Vagina (tissue), 2 donors: ENCODE data around the gene SVOP. TPM values are rescaled to one million over a fixed set of nuclear protein-coding genes. Genes with fewer than 3 reads are reported as not detected.

Experiments used
- DNase-seq, 2 donors: peaks; one replicate each; pipeline ENCODE4 v3.0.0-alpha.2; 2017; ENCODE audit errors: extremely low spot score in 2 of 2
- H3K27ac ChIP-seq: fragments of 200-600 bp; sonication (generic); one replicate; pipeline ENCODE4 v1.5.1; 2019
- H3K27me3 ChIP-seq: fragments of 200-600 bp; sonication (generic); one replicate; pipeline ENCODE4 v1.5.1; 2019
- H3K36me3 ChIP-seq, 2 donors: fragments of 200-600 bp; sonication (generic); one replicate each; pipeline ENCODE4 v1.5.1; 2017 to 2019
- H3K4me1 ChIP-seq: fragments of 200-600 bp; sonication (generic); one replicate; pipeline ENCODE4 v1.5.1; 2019
- H3K4me3 ChIP-seq, 2 donors: fragments of 200-600 bp; sonication (generic); 1 replicate in 1 of 2; 2 replicates in 1 of 2; pipeline ENCODE4 v1.5.1; 2016 to 2019
- H3K9me3 ChIP-seq: fragments of 200-600 bp; sonication (generic); one replicate; pipeline ENCODE4 v1.5.1; 2019
- CTCF ChIP-seq, 3 experiments: fragments of 450-650 bp in 2 of 3; fragments of 200-600 bp in 1 of 3; sonication (generic) in 1 of 3; IDR thresholded peaks; one replicate each; pipeline ENCODE4 v1.5.1; 2017 to 2019; ENCODE audit warnings: antibody characterized with exemption in 3 of 3, mild to moderate bottlenecking in 2 of 3, moderate library complexity in 2 of 3
- POLR2A ChIP-seq, 2 donors: fragments of 450-650 bp; IDR thresholded peaks; one replicate each; pipeline ENCODE4 v1.6.1; 2017; ENCODE audit warnings: antibody characterized with exemption in 2 of 2, mild to moderate bottlenecking in 2 of 2, moderate library complexity in 2 of 2
- POLR2AphosphoS5 ChIP-seq, 2 donors: sonication (generic); formaldehyde crosslinking; IDR thresholded peaks; one replicate each; pipeline ENCODE4 v1.9.0; 2017; ENCODE audit warnings: antibody characterized with exemption in 2 of 2, mild to moderate bottlenecking in 2 of 2, low read depth in 1 of 2; ENCODE audit not compliant: insufficient read depth in 1 of 2
- intact Hi-C: fragments of 100-400 bp; cut with DNase I; formaldehyde crosslinking; loops from one replicate; pipeline ENCODE4 v1.15.1; 2023
- total RNA-seq: library from RNA; depleted of rRNA; stranded (reverse); fragments of >200 nt; gene quantifications from one replicate; pipeline ENCODE4 v1.2.3, GENCODE V29; 2016

SVOP gene
- total RNA-seq, 1 donor from 2014 or later, result under 0.01 TPM

- Histone ChIP-seq H3K27me3 (no peaks in the 10 kb centered on the region), H3K9me3 (no peaks in the 10 kb centered on the region), H3K36me3 (no peaks in the 10 kb centered on the region), H3K4me1 (no peaks in the 10 kb centered on the region), H3K27ac (no peak overlapping the region), H3K4me3 (no peak overlapping the region)
- no peak for TF ChIP-seq POLR2A (IDR thresholded peaks at IDR 0.05)
- no peak for TF ChIP-seq POLR2AphosphoS5 (IDR thresholded peaks at IDR 0.05; ENCODE audit: insufficient read depth in 1 of 2, low read depth in 1 of 2)
- TF ChIP-seq CTCF (IDR thresholded peaks at IDR 0.05), result no peak
- no peak for DNase-seq
- intact Hi-C loops, result no loop called here
Measured at GRCh38 chr12:108985750-108986149, 35.1 kb downstream of the SVOP start.

GRCh38 chr12:108983227-108983626 is 37.6 kb downstream of the SVOP start:
- Histone ChIP-seq H3K4me3 (no peak overlapping the region), H3K9me3 (no peaks in the 10 kb centered on the region), H3K4me1 (no peaks in the 10 kb centered on the region), H3K36me3 (no peaks in the 10 kb centered on the region), H3K27me3 (no peaks in the 10 kb centered on the region), H3K27ac (no peak overlapping the region)
- TF ChIP-seq CTCF (IDR thresholded peaks at IDR 0.05) (no peak), POLR2A (IDR thresholded peaks at IDR 0.05) (no peak), POLR2AphosphoS5 (IDR thresholded peaks at IDR 0.05; ENCODE audit: insufficient read depth in 1 of 2, low read depth in 1 of 2) (no peak)
- no peak for DNase-seq
- intact Hi-C loops, result no loop called here

GRCh38 chr12:108982621-108983219 is 38.1 kb downstream of the SVOP start:
- no peaks in the 10 kb centered on the region for H3K4me1 ChIP-seq
- H3K27ac ChIP-seq, result no peak overlapping the region
- H3K4me3 ChIP-seq, result no peak overlapping the region
- H3K36me3 ChIP-seq, result no peaks in the 10 kb centered on the region
- H3K27me3 ChIP-seq, result no peaks in the 10 kb centered on the region
- DNase-seq, result no peak
- TF ChIP-seq POLR2AphosphoS5 (IDR thresholded peaks at IDR 0.05; ENCODE audit: insufficient read depth in 1 of 2, low read depth in 1 of 2) (no peak), CTCF (IDR thresholded peaks at IDR 0.05) (no peak), POLR2A (IDR thresholded peaks at IDR 0.05) (no peak)
- H3K9me3 ChIP-seq, result no peaks in the 10 kb centered on the region
- intact Hi-C loops, result no loop called here

GRCh38 chr12:108981835-108982234 is 39.0 kb downstream of the SVOP start:
- Histone ChIP-seq H3K36me3 (no peaks in the 10 kb centered on the region), H3K4me3 (no peak overlapping the region), H3K9me3 (no peaks in the 10 kb centered on the region), H3K4me1 (no peaks in the 10 kb centered on the region), H3K27ac (no peak overlapping the region), H3K27me3 (no peaks in the 10 kb centered on the region)
- TF ChIP-seq CTCF (IDR thresholded peaks at IDR 0.05), result no peak
- TF ChIP-seq POLR2AphosphoS5 (IDR thresholded peaks at IDR 0.05; ENCODE audit: insufficient read depth in 1 of 2, low read depth in 1 of 2), result no peak
- TF ChIP-seq POLR2A (IDR thresholded peaks at IDR 0.05), result no peak
- no peak for DNase-seq
- intact Hi-C loops, result no loop called here

GRCh38 chr12:108980831-108981618 is 39.8 kb downstream of the SVOP start:
- no peak for DNase-seq
- no peaks in the 10 kb centered on the region for H3K4me1 ChIP-seq
- no peak overlapping the region for H3K27ac ChIP-seq
- intact Hi-C loops, result no loop called here
- no peaks in the 10 kb centered on the region for H3K9me3 ChIP-seq
- H3K4me3 ChIP-seq, result no peak overlapping the region
- H3K36me3 ChIP-seq, result no peaks in the 10 kb centered on the region
- no peaks in the 10 kb centered on the region for H3K27me3 ChIP-seq
- TF ChIP-seq CTCF (IDR thresholded peaks at IDR 0.05) (no peak), POLR2A (IDR thresholded peaks at IDR 0.05) (no peak), POLR2AphosphoS5 (IDR thresholded peaks at IDR 0.05; ENCODE audit: insufficient read depth in 1 of 2, low read depth in 1 of 2) (no peak)
